ENCODE results near the gene KLK15. TPM values are rescaled to one million over a fixed set of nuclear protein-coding genes. Genes with fewer than 3 reads are reported as not detected.

The KLK15 gene
- total RNA-seq, 4 donors from 2014 or later = not detected

DNA sequence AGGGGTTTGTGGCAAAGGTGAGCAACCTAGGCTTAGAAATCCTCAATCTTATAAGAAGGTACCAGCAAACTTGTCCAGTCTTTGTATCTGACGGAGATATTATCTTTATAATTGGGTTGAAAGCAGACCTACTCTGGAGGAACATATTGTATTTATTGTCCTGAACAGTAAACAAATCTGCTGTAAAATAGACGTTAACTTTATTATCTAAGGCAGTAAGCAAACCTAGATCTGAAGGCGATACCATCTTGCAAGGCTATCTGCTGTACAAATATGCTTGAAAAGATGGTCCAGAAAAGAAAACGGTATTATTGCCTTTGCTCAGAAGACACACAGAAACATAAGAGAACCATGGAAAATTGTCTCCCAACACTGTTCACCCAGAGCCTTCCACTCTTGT, 36.1 kb upstream of the KLK15 start:
- Histone ChIP-seq H3K4me1 (peaks cover 0 to 3% (median 0%) of the 10 kb centered on the region in 4 donors), H3K36me3 (no peaks in the 10 kb centered on the region), H3K27me3 (no peaks in the 10 kb centered on the region), H3K9me3 (no peaks in the 10 kb centered on the region), H3K27ac (no peak overlapping the region), H3K4me3 (no peak overlapping the region)
- WGBS, 2 donors = 91 to 92% methylated on average over 4 of the region's 4 CpGs
- TF ChIP-seq POLR2A (IDR thresholded peaks at IDR 0.05) = no peak
- TF ChIP-seq, protein P1, sequence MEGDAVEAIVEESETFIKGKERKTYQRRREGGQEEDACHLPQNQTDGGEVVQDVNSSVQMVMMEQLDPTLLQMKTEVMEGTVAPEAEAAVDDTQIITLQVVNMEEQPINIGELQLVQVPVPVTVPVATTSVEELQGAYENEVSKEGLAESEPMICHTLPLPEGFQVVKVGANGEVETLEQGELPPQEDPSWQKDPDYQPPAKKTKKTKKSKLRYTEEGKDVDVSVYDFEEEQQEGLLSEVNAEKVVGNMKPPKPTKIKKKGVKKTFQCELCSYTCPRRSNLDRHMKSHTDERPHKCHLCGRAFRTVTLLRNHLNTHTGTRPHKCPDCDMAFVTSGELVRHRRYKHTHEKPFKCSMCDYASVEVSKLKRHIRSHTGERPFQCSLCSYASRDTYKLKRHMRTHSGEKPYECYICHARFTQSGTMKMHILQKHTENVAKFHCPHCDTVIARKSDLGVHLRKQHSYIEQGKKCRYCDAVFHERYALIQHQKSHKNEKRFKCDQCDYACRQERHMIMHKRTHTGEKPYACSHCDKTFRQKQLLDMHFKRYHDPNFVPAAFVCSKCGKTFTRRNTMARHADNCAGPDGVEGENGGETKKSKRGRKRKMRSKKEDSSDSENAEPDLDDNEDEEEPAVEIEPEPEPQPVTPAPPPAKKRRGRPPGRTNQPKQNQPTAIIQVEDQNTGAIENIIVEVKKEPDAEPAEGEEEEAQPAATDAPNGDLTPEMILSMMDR (IDR thresholded peaks at IDR 0.05) = no peak
- no peak for TF ChIP-seq EP300 (IDR thresholded peaks at IDR 0.05)
- DNase-seq (ENCODE audit: low spot score in 2 of 2) = no peak

DNA sequence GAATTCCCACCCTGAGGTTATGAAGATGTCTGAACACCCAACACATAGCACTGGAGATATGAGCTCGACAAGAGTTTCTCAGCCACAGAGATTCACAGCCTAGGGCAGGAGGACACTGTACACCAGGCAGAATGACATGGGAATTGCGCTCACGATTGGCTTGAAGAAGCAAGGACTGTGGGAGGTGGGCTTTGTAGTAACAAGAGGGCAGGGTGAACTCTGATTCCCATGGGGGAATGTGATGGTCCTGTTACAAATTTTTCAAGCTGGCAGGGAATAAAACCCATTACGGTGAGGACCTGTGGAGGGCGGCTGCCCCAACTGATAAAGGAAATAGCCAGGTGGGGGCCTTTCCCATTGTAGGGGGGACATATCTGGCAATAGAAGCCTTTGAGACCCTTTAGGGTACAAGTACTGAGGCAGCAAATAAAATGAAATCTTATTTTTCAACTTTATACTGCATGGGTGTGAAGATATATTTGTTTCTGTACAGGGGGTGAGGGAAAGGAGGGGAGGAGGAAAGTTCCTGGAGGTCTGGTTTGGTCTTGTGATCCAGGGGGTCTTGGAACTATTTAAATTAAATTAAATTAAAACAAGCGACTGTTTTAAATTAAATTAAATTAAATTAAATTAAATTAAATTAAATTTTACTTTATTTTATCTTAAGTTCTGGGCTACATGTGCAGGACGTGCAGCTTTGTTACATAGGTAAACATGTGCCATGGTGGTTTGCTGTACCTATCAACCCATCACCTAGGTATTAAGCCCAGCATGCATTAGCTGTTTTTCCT, 28.3 kb upstream of the KLK15 start:
- Histone ChIP-seq H3K27me3 (peaks cover 0 to 21% of the 10 kb centered on the region in 2 donors), H3K27ac (no peak overlapping the region), H3K4me3 (no peak overlapping the region), H3K36me3 (no peaks in the 10 kb centered on the region), H3K4me1 (no peaks in the 10 kb centered on the region), H3K9me3 (no peaks in the 10 kb centered on the region)
- TF ChIP-seq, protein P1 (IDR thresholded peaks at IDR 0.05) = no peak
- TF ChIP-seq EP300 (IDR thresholded peaks at IDR 0.05) = no peak
- TF ChIP-seq POLR2A (IDR thresholded peaks at IDR 0.05) = no peak
- no peak for DNase-seq (ENCODE audit: low spot score in 2 of 2)
- 74 to 75% methylated on average over 7 of the region's 7 CpGs for WGBS, 2 donors

DNA sequence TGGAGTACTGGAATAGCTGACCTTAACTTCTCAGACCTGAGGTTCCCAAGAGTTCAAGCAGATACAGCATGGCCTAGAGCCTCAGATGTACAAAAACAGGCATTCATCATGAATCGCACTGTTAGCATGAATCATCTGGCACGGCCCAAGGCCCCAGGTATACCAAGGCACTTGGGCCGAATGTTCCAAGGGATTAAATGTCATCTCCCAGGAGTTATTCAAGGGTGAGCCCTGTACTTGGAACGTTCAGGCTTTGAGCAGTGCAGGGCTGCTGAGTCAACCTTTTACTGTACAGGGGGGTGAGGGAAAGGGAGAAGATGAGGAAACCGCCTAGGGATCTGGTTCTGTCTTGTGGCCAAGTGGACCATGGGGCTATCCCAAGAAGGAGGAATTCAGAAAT, 27.6 kb upstream of the KLK15 start:
- no peaks in the 10 kb centered on the region for H3K4me1 ChIP-seq
- peaks cover 0 to 21% of the 10 kb centered on the region in 2 donors for H3K27me3 ChIP-seq
- H3K27ac ChIP-seq = no peak overlapping the region
- TF ChIP-seq, protein P1 (IDR thresholded peaks at IDR 0.05) = no peak
- TF ChIP-seq EP300 (IDR thresholded peaks at IDR 0.05) (no peak), POLR2A (IDR thresholded peaks at IDR 0.05) (no peak)
- 66 to 80% methylated on average over 5 of the region's 5 CpGs for WGBS, 2 donors
- no peaks in the 10 kb centered on the region for H3K9me3 ChIP-seq
- no peak for DNase-seq (ENCODE audit: low spot score in 2 of 2)
- H3K36me3 ChIP-seq = no peaks in the 10 kb centered on the region
- H3K4me3 ChIP-seq = no peak overlapping the region

DNA sequence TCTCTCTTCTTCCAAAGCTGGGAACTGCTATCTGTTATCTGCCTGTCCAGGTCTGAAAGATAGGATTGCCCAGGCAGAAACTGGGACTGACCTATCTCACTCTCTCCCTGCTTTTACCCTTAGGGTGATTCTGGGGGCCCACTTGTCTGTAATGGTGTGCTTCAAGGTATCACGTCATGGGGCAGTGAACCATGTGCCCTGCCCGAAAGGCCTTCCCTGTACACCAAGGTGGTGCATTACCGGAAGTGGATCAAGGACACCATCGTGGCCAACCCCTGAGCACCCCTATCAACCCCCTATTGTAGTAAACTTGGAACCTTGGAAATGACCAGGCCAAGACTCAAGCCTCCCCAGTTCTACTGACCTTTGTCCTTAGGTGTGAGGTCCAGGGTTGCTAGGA, 26.5 kb upstream of the KLK15 start:
- no peaks in the 10 kb centered on the region for H3K4me1 ChIP-seq
- peaks cover 0 to 21% of the 10 kb centered on the region in 2 donors for H3K27me3 ChIP-seq
- H3K4me3 ChIP-seq = no peak overlapping the region
- TF ChIP-seq EP300 (IDR thresholded peaks at IDR 0.05) (no peak), POLR2A (IDR thresholded peaks at IDR 0.05) (no peak)
- TF ChIP-seq, protein P1 (IDR thresholded peaks at IDR 0.05) = no peak
- 92 to 96% methylated on average over 4 of the region's 4 CpGs for WGBS, 2 donors
- no peak overlapping the region for H3K27ac ChIP-seq
- DNase-seq (ENCODE audit: low spot score in 2 of 2) = no peak
- H3K36me3 ChIP-seq = no peaks in the 10 kb centered on the region
- no peaks in the 10 kb centered on the region for H3K9me3 ChIP-seq

DNA sequence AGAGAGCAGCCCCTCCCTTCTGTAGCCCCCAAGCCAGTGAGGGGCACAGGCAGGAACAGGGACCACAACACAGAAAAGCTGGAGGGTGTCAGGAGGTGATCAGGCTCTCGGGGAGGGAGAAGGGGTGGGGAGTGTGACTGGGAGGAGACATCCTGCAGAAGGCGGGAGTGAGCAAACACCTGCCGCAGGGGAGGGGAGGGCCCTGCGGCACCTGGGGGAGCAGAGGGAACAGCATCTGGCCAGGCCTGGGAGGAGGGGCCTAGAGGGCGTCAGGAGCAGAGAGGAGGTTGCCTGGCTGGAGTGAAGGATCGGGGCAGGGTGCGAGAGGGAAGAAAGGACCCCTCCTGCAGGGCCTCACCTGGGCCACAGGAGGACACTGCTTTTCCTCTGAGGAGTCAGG, 25.5 kb upstream of the KLK15 start:
- no peaks in the 10 kb centered on the region for H3K9me3 ChIP-seq
- 27 to 42% methylated on average over 7 of the region's 7 CpGs for WGBS, 2 donors
- no peak overlapping the region for H3K4me3 ChIP-seq
- H3K27me3 ChIP-seq = peaks cover 0 to 21% of the 10 kb centered on the region in 2 donors
- H3K4me1 ChIP-seq = no peaks in the 10 kb centered on the region
- TF ChIP-seq, protein P1 (IDR thresholded peaks at IDR 0.05) = no peak
- TF ChIP-seq EP300 (IDR thresholded peaks at IDR 0.05) (no peak), POLR2A (IDR thresholded peaks at IDR 0.05) (no peak)
- no peak for DNase-seq (ENCODE audit: low spot score in 2 of 2)
- no peak overlapping the region for H3K27ac ChIP-seq
- H3K36me3 ChIP-seq = no peaks in the 10 kb centered on the region

All from tibial nerve (tissue), 4 donors.